ENCODE measurements around the gene SYF2.
"Not testable (repeated sequence)": the region's sequence is repeated elsewhere in the genome, so short reads cannot be mapped to it uniquely, and the experiment has no call there.

SYF2 gene

GRCh38 chr1:25278790-25279189 is 46.5 kb upstream of the SYF2 start:
- H3K9me3 ChIP-seq (ENCODE audit: control insufficient read depth, insufficient read depth, low read depth, low read length); H3K4me3 ChIP-seq (ENCODE audit: low read depth, low read length); POLR2A ChIA-PET; H3K27ac ChIP-seq (ENCODE audit: extremely low read depth, low read depth, low read length); H3K36me3 ChIP-seq (ENCODE audit: control insufficient read depth in 2 of 2, insufficient read depth in 1 of 2, low read length in 2 of 2); CTCF ChIA-PET; H3K4me1 ChIP-seq (ENCODE audit: control insufficient read depth, insufficient read depth, low read length): not testable (repeated sequence)

GRCh38 chr1:25278358-25278757 is 46.1 kb upstream of the SYF2 start:
- POLR2A ChIA-PET; H3K4me3 ChIP-seq (ENCODE audit: low read depth, low read length): not testable (repeated sequence)

GRCh38 chr1:25277295-25277694 is 45.0 kb upstream of the SYF2 start:
- CTCF ChIA-PET; H3K9me3 ChIP-seq (ENCODE audit: control insufficient read depth, insufficient read depth, low read depth, low read length); POLR2A ChIA-PET; H3K27ac ChIP-seq (ENCODE audit: extremely low read depth, low read depth, low read length); H3K36me3 ChIP-seq (ENCODE audit: control insufficient read depth in 2 of 2, insufficient read depth in 1 of 2, low read length in 2 of 2); H3K4me3 ChIP-seq (ENCODE audit: low read depth, low read length); H3K4me1 ChIP-seq (ENCODE audit: control insufficient read depth, insufficient read depth, low read length): not testable (repeated sequence)

More at GRCh38 chr1:25278358-25278757, 46.1 kb upstream of the SYF2 start:
- H3K27ac ChIP-seq (ENCODE audit: extremely low read depth, low read depth, low read length); CTCF ChIA-PET; H3K9me3 ChIP-seq (ENCODE audit: control insufficient read depth, insufficient read depth, low read depth, low read length); H3K36me3 ChIP-seq (ENCODE audit: control insufficient read depth in 2 of 2, insufficient read depth in 1 of 2, low read length in 2 of 2); H3K4me1 ChIP-seq (ENCODE audit: control insufficient read depth, insufficient read depth, low read length): not testable (repeated sequence)

GRCh38 chr1:25275648-25276047 is 43.3 kb upstream of the SYF2 start:
- H3K4me3 ChIP-seq (ENCODE audit: low read depth, low read length); H3K4me1 ChIP-seq (ENCODE audit: control insufficient read depth, insufficient read depth, low read length); H3K36me3 ChIP-seq (ENCODE audit: control insufficient read depth in 2 of 2, insufficient read depth in 1 of 2, low read length in 2 of 2); H3K9me3 ChIP-seq (ENCODE audit: control insufficient read depth, insufficient read depth, low read depth, low read length); CTCF ChIA-PET; POLR2A ChIA-PET; H3K27ac ChIP-seq (ENCODE audit: extremely low read depth, low read depth, low read length): not testable (repeated sequence)

GRCh38 chr1:25272238-25272637 is 39.9 kb upstream of the SYF2 start, which contains the start of gene RHD:
Gene RHD, plus strand, starts transcription at chr1:25272509. Its CDS starts 39 bp downstream, at chr1:25272548.
- H3K4me1 ChIP-seq (ENCODE audit: control insufficient read depth, insufficient read depth, low read length); CTCF ChIA-PET; H3K27ac ChIP-seq (ENCODE audit: extremely low read depth, low read depth, low read length); H3K9me3 ChIP-seq (ENCODE audit: control insufficient read depth, insufficient read depth, low read depth, low read length); POLR2A ChIA-PET; H3K36me3 ChIP-seq (ENCODE audit: control insufficient read depth in 2 of 2, insufficient read depth in 1 of 2, low read length in 2 of 2); H3K4me3 ChIP-seq (ENCODE audit: low read depth, low read length): not testable (repeated sequence)

- H3K4me3 ChIP-seq (ENCODE audit: low read depth, low read length); H3K27ac ChIP-seq (ENCODE audit: extremely low read depth, low read depth, low read length); POLR2A ChIA-PET; H3K9me3 ChIP-seq (ENCODE audit: control insufficient read depth, insufficient read depth, low read depth, low read length); CTCF ChIA-PET; H3K36me3 ChIP-seq (ENCODE audit: control insufficient read depth in 2 of 2, insufficient read depth in 1 of 2, low read length in 2 of 2); H3K4me1 ChIP-seq (ENCODE audit: control insufficient read depth, insufficient read depth, low read length): not testable (repeated sequence)
These were observed 36.0 kb upstream of the SYF2 start for GRCh38 chr1:25268143-25268760.

GRCh38 chr1:25267288-25268142 is 35.2 kb upstream of the SYF2 start:
- H3K36me3 ChIP-seq (ENCODE audit: control insufficient read depth in 2 of 2, insufficient read depth in 1 of 2, low read length in 2 of 2); H3K4me1 ChIP-seq (ENCODE audit: control insufficient read depth, insufficient read depth, low read length); H3K27ac ChIP-seq (ENCODE audit: extremely low read depth, low read depth, low read length); POLR2A ChIA-PET; CTCF ChIA-PET; H3K4me3 ChIP-seq (ENCODE audit: low read depth, low read length); H3K9me3 ChIP-seq (ENCODE audit: control insufficient read depth, insufficient read depth, low read depth, low read length): not testable (repeated sequence)

GRCh38 chr1:25266554-25267287 is 34.4 kb upstream of the SYF2 start:
- H3K36me3 ChIP-seq (ENCODE audit: control insufficient read depth in 2 of 2, insufficient read depth in 1 of 2, low read length in 2 of 2); H3K4me3 ChIP-seq (ENCODE audit: low read depth, low read length); H3K4me1 ChIP-seq (ENCODE audit: control insufficient read depth, insufficient read depth, low read length); H3K27ac ChIP-seq (ENCODE audit: extremely low read depth, low read depth, low read length); H3K9me3 ChIP-seq (ENCODE audit: control insufficient read depth, insufficient read depth, low read depth, low read length); CTCF ChIA-PET; POLR2A ChIA-PET: not testable (repeated sequence)

GRCh38 chr1:25260336-25260735 is 28.0 kb upstream of the SYF2 start:
- H3K4me1 ChIP-seq (ENCODE audit: control insufficient read depth, insufficient read depth, low read length); CTCF ChIA-PET; H3K4me3 ChIP-seq (ENCODE audit: low read depth, low read length); H3K27ac ChIP-seq (ENCODE audit: extremely low read depth, low read depth, low read length); H3K36me3 ChIP-seq (ENCODE audit: control insufficient read depth in 2 of 2, insufficient read depth in 1 of 2, low read length in 2 of 2); POLR2A ChIA-PET; H3K9me3 ChIP-seq (ENCODE audit: control insufficient read depth, insufficient read depth, low read depth, low read length): not testable (repeated sequence)

Data from HEK293 (cell line).